HL-60/S4 treated with retinoic acid at 250 ng/mL for 4 days and 3 days (cell line): Measurements from ENCODE around the gene USF2.

Experiments used
- in situ Hi-C: fragments of 300-500 bp; cut with MboI; formaldehyde crosslinking; loops from 2 replicates; pipeline ENCODE4 v1.7.0; 2022; ENCODE audit warnings: low sequenced_read_pairs

The USF2 gene

DNA sequence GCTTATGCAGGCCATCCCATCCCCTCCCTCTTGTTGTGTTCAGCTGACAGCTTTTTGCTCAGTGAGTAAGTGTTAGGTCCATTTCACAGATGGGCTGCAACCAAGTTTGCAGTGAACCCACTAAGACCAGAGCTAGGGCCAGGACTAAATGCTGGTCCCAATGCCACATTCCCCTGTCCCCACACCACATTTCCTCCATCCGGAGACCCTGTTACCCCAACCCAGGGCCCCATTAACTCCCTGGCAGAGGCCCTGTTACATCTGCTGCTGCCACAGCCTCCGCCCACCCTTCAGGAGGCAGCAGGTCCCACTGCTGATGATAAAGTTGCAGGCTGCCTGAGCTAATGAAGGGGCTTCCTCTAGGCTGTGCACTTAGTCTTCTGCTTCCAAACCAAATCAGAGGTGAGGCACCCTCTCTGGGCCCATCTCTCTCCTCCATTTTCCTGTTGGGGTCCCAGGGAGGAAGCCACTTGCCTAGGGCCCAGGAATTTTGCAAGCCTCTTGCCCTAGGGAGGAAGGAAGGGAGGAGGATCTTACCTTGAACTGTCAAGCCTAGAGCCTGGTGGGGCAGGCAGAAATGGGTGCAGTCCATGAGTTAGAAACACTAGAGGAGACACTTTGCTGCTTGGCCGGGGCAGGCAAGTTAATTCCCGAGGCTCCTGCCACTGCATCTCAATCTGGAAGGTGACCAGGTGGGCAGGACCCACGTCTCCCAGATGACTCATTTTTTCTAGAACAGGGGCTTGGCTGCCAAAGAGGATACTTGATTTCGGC, 3.4 kb upstream of the USF2 start:
- in situ Hi-C loops = no loop called here

DNA sequence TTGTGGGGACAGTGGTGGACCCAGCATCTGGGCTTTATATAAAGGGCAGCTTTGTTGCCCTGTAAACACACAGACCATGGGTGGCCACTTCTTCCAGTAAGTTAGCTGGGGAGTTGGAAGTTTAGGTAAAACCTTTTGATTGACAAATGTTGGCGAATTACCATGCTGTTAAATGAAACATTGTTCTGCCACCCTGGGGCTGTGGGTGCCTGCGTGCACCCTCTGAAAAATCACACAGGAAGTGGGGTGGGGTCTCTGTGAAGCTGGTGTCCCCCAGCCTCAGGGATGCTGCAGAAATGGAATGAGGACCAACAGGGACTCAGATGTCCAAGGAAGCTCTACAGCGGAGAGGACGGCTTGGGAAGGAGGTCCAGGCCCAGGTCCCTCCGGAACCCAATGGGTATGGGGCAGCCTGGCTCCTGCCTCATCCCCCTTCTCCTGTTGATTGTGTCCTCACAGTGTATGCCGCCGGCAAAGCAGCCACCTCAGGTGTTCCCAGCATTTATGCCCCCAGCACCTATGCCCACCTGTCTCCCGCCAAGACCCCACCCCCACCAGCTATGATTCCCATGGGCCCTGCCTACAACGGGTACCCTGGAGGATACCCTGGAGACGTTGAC, 2.8 kb upstream of the USF2 start:
- in situ Hi-C loops = no loop called here

DNA sequence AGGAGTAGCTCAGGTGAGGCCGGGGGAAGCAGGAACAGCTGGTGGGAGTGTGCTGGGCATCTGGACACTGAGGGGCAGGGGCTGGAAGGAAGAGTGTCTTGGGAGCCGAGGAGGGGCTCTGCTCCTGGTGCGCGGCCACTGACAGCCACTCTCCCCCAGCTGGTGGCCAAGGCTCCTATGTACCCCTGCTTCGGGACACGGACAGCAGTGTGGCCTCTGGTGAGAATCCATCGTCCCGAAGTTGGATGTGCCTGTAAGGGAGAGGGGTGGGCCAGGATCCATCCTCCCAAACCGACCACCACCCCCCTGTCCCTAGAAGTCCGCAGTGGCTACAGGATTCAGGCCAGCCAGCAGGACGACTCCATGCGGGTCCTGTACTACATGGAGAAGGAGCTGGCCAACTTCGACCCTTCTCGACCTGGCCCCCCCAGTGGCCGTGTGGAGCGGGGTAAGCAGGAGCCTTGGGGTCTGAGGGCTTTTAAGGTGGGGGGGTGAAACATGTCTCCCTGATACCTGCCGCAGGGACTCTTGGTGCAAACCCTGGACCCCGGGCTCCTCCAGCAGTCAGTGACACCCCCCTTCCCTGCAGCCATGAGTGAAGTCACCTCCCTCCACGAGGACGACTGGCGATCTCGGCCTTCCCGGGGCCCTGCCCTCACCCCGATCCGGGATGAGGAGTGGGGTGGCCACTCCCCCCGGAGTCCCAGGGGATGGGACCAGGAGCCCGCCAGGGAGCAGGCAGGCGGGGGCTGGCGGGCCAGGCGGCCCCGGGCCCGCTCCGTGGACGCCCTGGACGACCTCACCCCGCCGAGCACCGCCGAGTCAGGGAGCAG, 2.0 kb upstream of the USF2 start:
- in situ Hi-C loops = no loop called here

DNA sequence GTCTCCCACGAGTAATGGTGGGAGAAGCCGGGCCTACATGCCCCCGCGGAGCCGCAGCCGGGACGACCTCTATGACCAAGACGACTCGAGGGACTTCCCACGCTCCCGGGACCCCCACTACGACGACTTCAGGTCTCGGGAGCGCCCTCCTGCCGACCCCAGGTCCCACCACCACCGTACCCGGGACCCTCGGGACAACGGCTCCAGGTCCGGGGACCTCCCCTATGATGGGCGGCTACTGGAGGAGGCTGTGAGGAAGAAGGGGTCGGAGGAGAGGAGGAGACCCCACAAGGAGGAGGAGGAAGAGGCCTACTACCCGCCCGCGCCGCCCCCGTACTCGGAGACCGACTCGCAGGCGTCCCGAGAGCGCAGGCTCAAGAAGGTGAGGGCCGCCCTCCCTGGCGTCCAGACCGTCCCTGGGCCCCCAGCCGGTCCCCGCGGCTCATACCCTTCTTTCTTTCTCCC, 1.4 kb upstream of the USF2 start:
- in situ Hi-C loops = no loop called here

DNA sequence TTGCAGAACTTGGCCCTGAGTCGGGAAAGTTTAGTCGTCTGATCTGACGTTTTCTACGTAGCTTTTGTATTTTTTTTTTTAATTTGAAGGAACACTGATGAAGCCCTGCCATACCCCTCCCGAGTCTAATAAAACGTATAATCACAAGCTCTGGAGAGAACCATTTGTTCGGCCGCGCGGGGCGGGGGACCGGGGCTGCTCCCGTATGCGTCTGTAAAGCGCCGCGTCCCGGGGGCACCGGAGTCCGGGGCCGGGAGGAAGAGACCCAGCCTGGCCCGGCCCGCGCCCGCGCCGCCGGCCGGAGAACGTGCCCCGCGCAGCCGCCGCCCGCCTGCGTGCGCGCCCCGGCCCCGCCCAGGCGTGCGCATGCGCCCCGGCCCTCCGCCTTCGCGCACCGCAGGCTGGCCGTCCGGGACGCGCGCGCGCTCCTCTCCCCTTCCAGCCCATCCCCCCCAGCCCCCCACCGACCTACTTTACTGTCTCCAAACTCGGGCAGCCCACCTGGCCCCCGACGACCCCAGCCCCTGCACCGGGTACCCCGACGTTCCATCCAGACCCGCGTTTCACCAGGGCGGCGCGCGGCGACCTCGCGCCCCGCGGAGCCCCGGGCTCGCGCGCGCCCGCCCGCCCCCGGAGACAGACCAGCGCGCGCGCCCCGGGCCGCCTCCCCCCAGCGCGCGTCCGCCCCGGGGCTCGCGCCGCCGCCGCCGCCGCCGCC, 785 bp upstream of the USF2 start:
- in situ Hi-C loops = no loop called here

DNA sequence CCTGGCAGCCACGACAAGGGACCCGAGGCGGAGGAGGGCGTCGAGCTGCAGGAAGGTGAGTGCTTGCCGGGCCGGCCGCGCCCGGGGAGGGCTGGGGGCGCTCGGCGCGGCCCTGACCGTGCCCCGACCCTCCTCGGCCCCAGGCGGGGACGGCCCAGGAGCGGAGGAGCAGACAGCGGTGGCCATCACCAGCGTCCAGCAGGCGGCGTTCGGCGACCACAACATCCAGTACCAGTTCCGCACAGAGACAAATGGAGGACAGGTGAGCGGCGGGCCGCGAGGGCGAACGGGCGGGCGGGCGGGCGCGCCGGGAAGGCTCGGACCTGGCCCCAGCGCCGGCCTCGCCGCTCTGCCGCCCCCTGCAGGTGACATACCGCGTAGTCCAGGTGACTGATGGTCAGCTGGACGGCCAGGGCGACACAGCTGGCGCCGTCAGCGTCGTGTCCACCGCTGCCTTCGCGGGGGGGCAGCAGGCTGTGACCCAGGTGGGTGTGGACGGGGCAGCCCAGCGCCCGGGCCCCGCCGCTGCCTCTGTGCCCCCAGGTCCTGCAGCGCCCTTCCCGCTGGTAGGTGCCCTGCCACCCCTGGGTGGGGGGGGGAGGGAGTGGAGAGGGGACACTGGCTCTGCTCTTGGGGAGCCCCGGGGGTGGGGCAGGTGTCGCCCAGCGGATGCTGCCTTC, 816 bp downstream of the USF2 start:
- in situ Hi-C loops = no loop called here

DNA sequence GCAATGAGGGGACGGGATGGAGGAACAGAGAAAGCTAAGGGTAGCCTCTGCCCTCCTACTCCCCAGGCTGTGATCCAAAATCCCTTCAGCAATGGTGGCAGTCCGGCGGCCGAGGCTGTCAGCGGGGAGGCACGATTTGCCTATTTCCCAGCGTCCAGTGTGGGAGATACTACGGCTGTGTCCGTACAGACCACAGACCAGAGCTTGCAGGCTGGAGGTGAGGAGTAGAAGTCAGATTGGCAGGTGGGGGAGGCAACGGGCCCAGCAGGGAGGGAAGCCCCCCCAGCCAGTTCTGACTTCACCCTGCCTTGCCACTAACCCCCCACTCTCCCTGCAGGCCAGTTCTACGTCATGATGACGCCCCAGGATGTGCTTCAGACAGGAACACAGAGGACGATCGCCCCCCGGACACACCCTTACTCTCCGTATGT, 1.6 kb downstream of the USF2 start:
- in situ Hi-C loops = no loop called here

DNA sequence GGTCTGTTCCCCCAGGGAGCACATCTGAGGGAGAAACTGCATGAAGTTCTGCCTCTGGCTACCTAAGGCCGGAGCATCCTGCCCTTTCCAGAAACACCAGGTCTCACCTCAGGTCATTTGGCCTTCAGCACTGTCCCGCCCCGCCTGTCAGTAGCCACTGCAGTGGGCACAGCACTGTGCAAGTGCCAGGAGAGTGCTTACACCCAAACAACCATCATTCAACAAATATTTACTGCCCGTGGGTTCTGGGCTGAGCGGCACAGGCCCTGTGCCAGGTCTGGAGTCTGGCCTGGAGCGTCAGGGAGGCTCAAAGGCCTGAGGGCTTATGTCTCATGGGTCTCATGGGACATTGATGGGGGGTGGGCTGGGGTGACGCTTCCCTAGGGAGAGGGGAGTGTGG, 2.8 kb downstream of the USF2 start:
- in situ Hi-C loops = no loop called here

DNA sequence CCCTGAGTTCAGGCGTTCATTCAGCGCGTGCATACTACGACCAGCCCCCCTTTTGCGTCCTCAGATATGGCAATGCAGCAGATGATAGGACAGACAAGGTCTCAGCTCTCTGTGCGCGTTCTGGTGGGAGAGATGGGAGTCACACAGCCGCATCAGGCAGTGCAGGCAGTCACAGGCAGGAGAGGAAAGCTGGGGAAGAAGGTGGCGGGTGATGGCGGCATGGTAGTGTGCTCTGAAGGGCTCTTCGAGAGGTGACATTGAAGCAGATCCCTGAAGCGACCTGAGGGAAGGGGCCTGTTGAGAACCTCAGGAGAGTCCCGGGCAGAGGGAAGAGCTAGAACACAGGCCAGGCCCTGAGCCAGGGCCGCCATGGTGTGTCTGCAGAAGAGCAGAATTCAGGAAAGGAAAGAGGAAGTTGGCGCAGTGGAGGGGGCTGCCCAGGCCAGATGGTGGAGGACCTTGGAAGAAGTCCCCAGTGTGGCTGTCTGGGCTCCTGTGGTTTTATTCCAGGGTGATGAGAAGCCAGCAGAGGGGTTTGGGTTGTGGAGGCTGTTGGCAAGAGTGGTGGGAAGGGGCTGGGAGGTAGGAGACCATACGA, 3.5 kb downstream of the USF2 start:
- in situ Hi-C loops = no loop called here

DNA sequence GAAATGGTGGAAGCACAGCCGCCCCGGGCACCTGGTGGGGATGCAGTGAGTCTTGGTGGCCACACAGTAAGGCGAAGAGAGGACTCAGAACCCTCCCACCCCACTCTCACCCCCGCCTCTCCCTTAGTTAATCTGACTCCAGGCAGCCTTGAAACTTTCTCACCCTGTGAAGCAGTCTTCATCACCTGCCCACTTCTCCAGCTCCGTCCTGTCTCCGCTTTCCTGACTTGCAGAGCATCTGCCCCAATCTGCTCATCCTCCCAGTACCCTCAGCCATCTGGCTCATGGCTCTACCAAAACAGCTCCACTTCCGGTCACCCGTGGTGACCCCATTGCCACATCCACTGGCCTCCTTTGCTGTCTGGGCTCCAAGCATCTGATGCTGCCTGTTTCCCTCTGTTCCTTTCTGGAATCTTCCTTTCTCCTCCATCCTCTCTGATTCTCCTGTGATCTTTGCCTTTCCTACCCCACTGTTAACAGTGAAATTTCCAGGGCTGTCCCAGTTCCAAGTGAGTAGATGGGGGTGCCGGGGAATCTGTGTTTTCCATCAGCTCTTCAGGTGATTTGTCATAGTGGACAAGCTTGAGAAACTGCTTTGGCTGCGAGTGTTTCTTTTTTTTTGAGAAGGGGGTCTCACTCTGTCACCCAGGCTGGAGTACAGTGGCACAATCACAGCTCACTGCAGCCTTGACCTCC, 4.3 kb downstream of the USF2 start:
- in situ Hi-C loops = no loop called here

DNA sequence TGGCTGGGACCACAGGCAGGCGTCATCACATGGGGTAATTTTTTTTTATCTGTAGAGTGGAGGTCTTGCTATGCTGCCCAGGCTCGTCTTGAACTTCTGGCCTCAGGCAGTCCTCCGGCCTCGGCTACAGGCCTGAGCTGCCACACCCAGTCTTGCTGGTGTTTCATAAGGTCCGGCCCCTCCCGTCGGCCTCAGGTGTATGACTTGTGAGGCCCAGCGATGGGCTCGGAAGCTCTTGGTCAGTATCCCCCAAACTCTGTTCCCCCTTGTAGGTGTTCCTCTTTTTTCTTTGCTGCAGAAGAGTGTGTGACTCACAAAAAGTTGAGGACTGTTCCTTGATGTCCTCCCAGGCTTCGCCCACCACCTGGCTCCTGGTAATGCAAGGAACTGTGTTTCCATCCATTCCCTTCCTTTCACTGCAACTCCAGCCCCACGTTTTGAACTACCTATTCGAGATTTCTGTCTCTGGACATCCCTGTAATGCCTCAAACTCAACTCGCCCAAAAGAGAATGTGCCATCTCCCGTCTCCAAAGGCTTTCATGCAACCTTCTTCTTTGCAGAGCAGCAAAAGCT, 5.0 kb downstream of the USF2 start:
- in situ Hi-C loops = no loop called here

DNA sequence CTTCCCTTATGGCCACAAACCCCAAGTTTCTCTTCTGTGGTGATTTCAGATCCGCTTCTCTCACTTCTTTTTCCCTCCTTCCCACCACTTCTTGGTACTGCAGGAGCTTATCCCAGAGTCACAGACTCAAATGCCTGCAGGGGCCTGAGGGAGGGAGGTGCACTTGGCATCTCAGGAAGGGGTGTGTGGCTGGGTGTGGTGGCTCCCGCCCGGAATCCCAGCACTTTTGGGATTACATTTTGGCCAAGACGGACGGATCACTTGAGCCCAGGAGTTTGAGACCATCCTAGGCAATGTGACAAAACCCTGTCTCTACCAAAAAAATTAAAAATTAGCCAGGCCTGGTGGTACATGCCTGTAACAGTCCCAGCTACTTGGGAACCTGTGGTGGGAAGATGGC, 5.6 kb downstream of the USF2 start:
- in situ Hi-C loops = no loop called here

DNA sequence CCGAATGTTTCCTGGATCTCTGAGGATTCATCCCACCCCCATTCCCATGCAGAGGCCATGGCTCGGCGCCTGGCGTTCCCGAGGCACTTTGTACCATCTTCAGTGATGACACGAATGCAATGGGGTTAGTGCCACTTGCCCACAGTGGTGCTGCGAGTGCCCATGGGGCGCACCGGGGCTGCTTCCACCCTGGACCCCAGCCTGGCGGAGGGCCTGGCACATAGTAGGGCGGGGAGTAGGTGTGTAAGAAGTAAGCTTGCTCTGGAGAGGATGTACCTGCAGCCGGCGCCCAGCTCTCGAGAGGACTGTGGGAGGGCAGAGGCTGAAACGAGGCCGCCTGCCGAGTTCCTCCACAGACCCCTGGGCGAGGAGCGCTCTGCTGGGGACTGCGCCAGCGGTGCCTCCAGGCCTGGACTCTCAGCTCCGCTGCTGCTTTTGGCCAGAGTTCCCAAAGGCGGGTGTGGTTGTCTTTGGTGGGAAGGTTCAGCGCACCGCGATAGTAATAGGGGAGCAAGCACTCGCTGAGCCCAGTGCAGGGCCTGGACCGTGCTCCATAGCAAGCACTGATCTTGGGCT, 8.0 kb downstream of the USF2 start:
- in situ Hi-C loops = no loop called here

DNA sequence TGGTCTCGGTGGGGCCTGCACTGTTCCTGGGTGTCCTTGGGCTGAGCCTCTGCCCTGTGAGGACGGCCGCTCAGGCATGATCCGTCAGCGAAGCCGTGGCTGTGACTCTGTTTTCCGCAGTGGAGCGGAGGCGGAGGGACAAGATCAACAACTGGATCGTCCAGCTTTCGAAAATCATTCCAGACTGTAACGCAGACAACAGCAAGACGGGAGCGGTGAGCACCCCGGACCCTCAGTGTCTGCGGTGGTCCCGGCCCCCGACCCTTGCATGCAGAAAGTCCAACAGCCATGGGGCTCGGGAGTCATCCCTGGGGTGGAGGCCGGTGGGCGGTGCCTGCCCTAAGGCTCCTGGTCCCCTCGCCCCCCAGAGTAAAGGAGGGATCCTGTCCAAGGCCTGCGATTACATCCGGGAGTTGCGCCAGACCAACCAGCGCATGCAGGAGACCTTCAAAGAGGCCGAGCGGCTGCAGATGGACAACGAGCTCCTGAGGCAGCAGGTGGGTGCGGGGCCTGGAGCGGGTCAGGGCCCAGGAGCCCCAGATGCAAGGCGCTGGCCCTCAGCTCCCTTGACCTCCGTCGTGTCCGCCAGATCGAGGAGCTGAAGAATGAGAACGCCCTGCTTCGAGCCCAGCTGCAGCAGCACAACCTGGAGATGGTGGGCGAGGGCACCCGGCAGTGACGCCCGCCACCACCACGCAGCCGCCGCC, 10.0 kb downstream of the USF2 start:
- in situ Hi-C loops = no loop called here

DNA sequence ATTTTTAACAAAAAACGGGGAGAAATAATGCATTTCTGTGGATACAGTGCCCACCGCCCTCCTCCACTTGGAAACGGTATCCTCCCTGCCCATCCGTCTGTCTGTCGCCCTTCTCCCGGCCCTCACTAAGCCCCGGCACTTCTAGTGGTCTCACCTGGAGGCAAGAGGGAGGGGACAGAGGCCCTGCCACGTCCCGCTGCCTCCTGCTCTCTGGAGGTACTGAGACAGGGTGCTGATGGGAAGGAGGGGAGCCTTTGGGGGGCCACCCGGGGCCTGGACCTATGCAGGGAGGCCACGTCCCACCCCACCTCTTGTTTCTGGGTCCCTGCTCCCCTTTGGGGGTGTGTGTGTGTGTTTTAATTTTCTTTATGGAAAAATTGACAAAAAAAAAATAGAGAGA, 10.6 kb downstream of the USF2 start:
- in situ Hi-C loops = no loop called here

DNA sequence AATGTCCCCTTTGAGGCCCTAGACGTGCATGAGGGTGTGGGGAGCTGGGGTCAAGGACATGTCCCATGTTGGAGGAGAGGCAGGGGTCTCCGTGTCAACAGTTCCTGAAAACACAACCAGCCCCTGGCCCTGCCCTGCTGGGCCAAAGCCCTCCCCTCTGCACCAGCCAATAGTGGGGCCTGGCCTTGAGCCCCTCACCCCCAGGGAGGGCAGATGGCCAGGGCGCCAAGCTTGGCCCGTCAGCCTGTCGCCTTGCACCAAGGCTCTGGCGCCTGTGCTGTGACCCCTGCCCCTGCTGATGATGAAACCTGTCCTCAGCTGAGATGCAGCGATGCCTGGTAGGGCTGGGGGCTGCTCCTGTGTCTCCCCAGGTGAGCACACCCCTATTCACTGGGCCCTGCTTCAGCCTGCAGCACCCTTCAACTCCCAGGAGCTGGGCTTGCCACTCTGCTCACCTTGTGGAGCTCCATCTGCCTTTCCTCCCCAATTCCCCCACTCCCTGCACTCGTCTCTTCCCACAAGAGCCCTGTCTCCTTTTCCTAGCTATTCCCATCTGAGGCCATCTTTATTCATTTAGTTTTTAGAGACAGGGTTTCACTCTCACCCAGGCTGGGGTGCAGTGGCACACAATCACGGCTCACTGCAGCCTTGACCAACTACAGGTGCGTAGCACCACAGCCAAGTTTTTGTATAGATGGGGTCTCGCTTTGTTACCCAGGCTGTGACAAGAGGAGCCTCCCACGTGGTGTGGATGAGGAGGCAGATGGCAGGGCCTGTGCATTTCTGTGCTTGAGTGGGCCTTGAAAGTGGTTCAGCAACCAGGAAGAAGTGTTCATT, 11.4 kb downstream of the USF2 start:
- in situ Hi-C loops = no loop called here

DNA sequence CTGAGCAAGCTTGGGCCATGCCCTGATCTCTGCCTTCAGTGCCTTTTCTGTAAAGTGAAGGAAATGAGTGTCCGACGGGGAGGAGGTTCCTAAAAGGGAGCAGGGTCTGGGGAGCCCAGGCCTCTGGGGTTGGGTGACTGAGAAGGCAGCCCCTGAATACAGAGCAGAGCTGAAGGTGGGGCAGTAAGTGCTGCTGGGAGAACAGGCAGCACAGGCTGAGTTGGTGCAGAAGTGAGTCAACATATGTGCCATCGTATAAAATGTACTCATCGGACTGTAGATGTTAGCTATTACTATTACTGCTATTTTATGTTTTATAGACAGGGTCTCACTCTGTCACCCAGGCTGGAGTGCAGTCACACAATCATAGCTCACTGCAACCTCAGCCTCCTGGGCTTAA, 12.5 kb downstream of the USF2 start:
- in situ Hi-C loops = no loop called here
